GM10847 (cell line): Measurements from ENCODE around the gene ZNF669.

Source experiments
- POLR2A ChIP-seq: IDR thresholded peaks from 2 replicates; pipeline ENCODE4 v1.6.1; 2011; ENCODE audit not compliant: insufficient read length; ENCODE audit errors: extremely low read depth

The ZNF669 gene

GRCh38 chr1:247111700-247112478, 7.7 kb upstream of the ZNF669 start:
- no peak for TF ChIP-seq POLR2A

- no peak for TF ChIP-seq POLR2A
Observed at GRCh38 chr1:247111259-247111699, 7.1 kb upstream of the ZNF669 start.

- no peak for TF ChIP-seq POLR2A
Observed at GRCh38 chr1:247110627-247111258, 6.6 kb upstream of the ZNF669 start.

- TF ChIP-seq POLR2A, result no peak
Observed at GRCh38 chr1:247107694-247108093, 3.5 kb upstream of the ZNF669 start.

GRCh38 chr1:247105966-247106365, 1.8 kb upstream of the ZNF669 start:
- TF ChIP-seq POLR2A, result no peak

- TF ChIP-seq POLR2A, result no peak
Observed at GRCh38 chr1:247104965-247105364, 809 bp upstream of the ZNF669 start.

- no peak for TF ChIP-seq POLR2A
Observed at GRCh38 chr1:247102381-247102780, 1.8 kb downstream of the ZNF669 start.

GRCh38 chr1:247100676-247101279, 3.4 kb downstream of the ZNF669 start:
- no peak for TF ChIP-seq POLR2A

GRCh38 chr1:247096958-247097357, 7.2 kb downstream of the ZNF669 start:
- no peak for TF ChIP-seq POLR2A

GRCh38 chr1:247096544-247096943, 7.6 kb downstream of the ZNF669 start:
- no peak for TF ChIP-seq POLR2A

- TF ChIP-seq POLR2A, result no peak
Observed at GRCh38 chr1:247096112-247096511, 8.0 kb downstream of the ZNF669 start.

- no peak for TF ChIP-seq POLR2A
Observed at GRCh38 chr1:247090455-247090854, 13.7 kb downstream of the ZNF669 start.

- no peak for TF ChIP-seq POLR2A
Observed at GRCh38 chr1:247089616-247090375, 14.4 kb downstream of the ZNF669 start.

GRCh38 chr1:247088967-247089366, 15.2 kb downstream of the ZNF669 start:
- TF ChIP-seq POLR2A, result no peak

- TF ChIP-seq POLR2A, result no peak
Observed at GRCh38 chr1:247087256-247087655, 16.9 kb downstream of the ZNF669 start.
